Activated T-helper 17 cell treated with anti-CD3 and anti-CD28 coated beads, Interleukin-2, amount 50 U/mL, for 72 hours (primary cell): Measurements from ENCODE around the gene VTI1B. TPM values are rescaled to one million over a fixed set of nuclear protein-coding genes. Genes with fewer than 3 reads are reported as not detected.
"Not testable (repeated sequence)": the region's sequence is repeated elsewhere in the genome, so short reads cannot be mapped to it uniquely, and the experiment has no call there.

Source experiments
- ATAC-seq: fragments of 150-1000 bp; cut with Tn5 transposase; replicated peaks from 2 replicates; pipeline ENCODE4 v1.10.0; 2021; ENCODE audit warnings: mild to moderate bottlenecking, moderate library complexity
- H3K27ac Mint-ChIP-seq: one replicate; pipeline ENCODE4 v1.8.0; 2022; ENCODE audit warnings: mixed read lengths
- H3K27me3 Mint-ChIP-seq: one replicate; pipeline ENCODE4 v1.8.0; 2022; ENCODE audit warnings: mixed read lengths
- H3K36me3 Mint-ChIP-seq: one replicate; pipeline ENCODE4 v1.8.0; 2022; ENCODE audit warnings: low read depth, mild to moderate bottlenecking, mixed read lengths
- H3K4me1 Mint-ChIP-seq: one replicate; pipeline ENCODE4 v1.8.0; 2022; ENCODE audit warnings: mixed read lengths
- H3K4me3 Mint-ChIP-seq: one replicate; pipeline ENCODE4 v1.8.0; 2022; ENCODE audit warnings: mild to moderate bottlenecking, mixed read lengths
- H3K9me3 Mint-ChIP-seq: one replicate; pipeline ENCODE4 v1.8.0; 2022; ENCODE audit warnings: mixed read lengths
- total RNA-seq, 2 donors: library from RNA; stranded (reverse); gene quantifications; one replicate each; pipeline ENCODE4 v1.2.3, GENCODE V29; 2022

VTI1B gene
- total RNA-seq, 2 donors from 2014 or later, result 29.3 to 68.1 TPM

DNA sequence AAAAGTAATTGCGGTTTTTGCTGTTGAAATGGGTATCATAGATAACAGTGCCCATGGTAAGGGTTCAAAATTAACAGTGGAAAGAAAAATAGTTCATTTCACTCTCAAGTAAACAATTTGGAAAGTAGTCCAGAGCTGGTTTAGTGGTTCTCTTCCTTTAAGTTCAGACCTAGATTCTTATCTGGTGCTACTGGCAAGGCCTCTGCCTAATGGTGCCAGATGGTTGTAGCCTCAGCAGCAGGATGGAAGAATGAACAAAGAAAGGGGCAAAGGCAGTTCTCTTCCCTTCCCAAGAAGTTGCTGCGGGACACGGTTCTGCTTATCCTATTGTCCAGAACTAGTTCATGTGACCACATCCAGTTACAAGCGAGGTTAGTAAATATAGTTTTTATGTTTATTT is 44.2 kb downstream of the VTI1B start:
- no peak overlapping the region for H3K27ac Mint-ChIP-seq
- no peaks in the 10 kb centered on the region for H3K9me3 Mint-ChIP-seq
- no peak overlapping the region for H3K4me3 Mint-ChIP-seq
- no peak for ATAC-seq
- no peaks in the 10 kb centered on the region for H3K27me3 Mint-ChIP-seq
- H3K4me1 Mint-ChIP-seq, result no peaks in the 10 kb centered on the region
- H3K36me3 Mint-ChIP-seq, result peaks cover 7% of the 10 kb centered on the region

DNA sequence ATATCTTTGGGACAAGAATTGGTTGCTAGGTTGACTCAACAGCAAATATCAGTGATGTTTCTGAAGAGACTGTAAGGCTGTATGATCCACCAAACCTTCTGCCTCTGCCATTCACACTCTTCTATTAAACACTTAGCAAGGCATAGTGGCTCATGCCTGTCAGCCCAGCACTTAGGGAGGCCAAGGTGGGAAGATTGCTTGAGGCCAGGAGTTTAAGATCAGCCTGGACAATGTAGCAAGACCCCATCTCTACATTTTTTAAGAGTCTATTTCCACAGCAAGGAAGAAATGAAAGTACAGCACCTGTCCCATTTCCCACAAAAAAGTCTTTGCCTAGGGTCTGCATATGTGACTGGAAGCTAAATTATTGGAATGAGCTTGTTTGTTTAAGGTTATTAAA is 46.9 kb downstream of the VTI1B start:
- no peaks in the 10 kb centered on the region for H3K4me1 Mint-ChIP-seq
- H3K27ac Mint-ChIP-seq, result no peak overlapping the region
- peaks cover 13% of the 10 kb centered on the region for H3K36me3 Mint-ChIP-seq
- no peaks in the 10 kb centered on the region for H3K9me3 Mint-ChIP-seq
- no peak for ATAC-seq
- H3K4me3 Mint-ChIP-seq, result no peak overlapping the region
- peaks cover 4% of the 10 kb centered on the region for H3K27me3 Mint-ChIP-seq

DNA sequence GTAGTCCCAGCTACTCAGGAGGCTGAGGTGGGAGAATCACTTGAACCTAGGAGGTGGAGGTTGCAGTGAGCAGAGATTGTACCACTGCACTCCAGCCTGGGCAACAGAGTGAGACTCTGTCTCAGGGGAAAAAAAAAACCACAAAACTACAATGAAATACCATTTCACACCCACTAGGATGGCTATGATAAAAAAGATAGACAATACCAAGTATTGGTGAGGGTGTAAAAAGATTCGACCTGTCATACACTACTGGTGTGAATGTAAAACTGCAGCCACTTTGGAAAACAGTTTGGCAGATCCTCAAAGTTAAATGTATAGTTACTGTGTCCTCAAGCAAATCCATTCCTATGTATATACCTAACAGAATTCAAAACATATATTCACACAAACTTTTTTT is 48.3 kb downstream of the VTI1B start:
- not testable (repeated sequence) for H3K27me3 Mint-ChIP-seq, H3K9me3 Mint-ChIP-seq, H3K4me1 Mint-ChIP-seq, H3K27ac Mint-ChIP-seq, H3K4me3 Mint-ChIP-seq
- peaks cover 23% of the 10 kb centered on the region for H3K36me3 Mint-ChIP-seq
- ATAC-seq, result peak; percentile 33

GRCh38 chr14:67623114-67623513 is 51.3 kb downstream of the VTI1B start:
- Mint-ChIP-seq H3K4me1 (peaks cover 4% of the 10 kb centered on the region), H3K4me3 (peak overlapping the region; percentile 31), H3K27me3 (peaks cover 4% of the 10 kb centered on the region), H3K27ac (peak overlapping the region; percentile 81), H3K36me3 (peaks cover 41% of the 10 kb centered on the region), H3K9me3 (no peaks in the 10 kb centered on the region)
- no peak for ATAC-seq

DNA sequence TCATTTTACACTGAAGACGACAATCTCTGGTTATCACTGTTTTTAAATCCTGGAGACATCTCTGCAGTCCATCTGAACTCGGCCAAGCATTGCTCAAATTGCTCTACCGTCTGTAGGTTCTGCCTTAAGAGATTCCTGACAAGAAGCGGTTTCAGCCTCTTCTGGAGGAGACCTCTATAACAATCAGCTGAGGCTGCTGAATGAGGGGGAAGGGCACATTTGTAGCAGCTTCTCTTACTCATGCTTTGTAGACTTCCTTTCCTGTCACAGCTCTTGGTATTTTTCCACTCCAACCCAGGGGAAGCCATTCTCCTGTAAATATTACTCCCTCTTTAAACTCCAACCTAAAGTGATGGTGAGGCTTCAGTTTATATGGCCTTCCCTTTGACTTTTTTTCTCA is 51.8 kb downstream of the VTI1B start:
- Mint-ChIP-seq H3K27me3 (peaks cover 4% of the 10 kb centered on the region), H3K4me3 (peak overlapping the region; percentile 31), H3K36me3 (peaks cover 41% of the 10 kb centered on the region), H3K9me3 (no peaks in the 10 kb centered on the region), H3K27ac (peak overlapping the region; percentile 81), H3K4me1 (peaks cover 4% of the 10 kb centered on the region)
- ATAC-seq, result no peak

- H3K9me3 Mint-ChIP-seq, result no peaks in the 10 kb centered on the region
- H3K4me1 Mint-ChIP-seq, result peaks cover 4% of the 10 kb centered on the region
- H3K27me3 Mint-ChIP-seq, result peaks cover 4% of the 10 kb centered on the region
- H3K4me3 Mint-ChIP-seq, result peak overlapping the region; percentile 90
- ATAC-seq, result no peak
- H3K27ac Mint-ChIP-seq, result peak overlapping the region; percentile 92
- peaks cover 41% of the 10 kb centered on the region for H3K36me3 Mint-ChIP-seq
These were observed 54.1 kb downstream of the VTI1B start for GRCh38 chr14:67620217-67620785.

DNA sequence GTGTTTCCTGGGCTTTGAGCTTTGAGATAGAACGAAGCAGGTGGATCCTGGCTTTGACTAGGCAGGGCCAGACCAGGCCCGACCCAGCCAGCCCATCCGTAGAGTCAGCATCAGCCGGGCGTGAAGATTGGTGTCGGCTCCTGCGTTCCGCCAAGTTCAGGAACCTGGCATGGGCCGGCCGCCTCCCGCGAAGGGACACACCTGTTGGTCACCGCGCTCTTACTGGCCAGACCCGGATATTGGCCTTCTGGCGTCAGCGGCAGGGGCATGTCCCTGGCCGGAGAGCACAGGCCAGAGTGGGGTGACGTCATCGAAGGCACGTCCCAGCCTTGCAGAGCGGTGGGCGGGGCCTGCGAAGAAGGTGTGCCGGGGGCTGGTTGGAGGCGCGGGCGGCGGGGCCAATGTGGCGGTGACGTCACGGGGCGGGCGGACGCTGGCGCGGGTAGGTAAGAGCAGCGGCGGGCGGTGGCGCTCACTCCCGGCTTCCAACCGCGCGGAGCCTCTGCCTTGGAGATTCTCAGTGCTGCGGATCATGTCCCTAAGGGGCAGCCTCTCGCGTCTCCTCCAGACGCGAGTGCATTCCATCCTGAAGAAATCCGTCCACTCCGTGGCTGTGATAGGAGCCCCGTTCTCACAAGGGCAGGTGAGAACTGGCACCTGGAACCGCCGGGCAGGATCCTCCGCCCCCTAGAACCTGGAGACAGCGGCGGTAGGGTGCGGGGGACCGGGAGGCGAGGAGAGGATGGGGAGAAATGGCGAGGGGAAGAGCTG is 54.8 kb downstream of the VTI1B start, which contains the start of gene ARG2:
TSS of gene ARG2 (plus strand) at position 475 of the 771 bp plus-strand sequence. CDS start at position 533, 58 bp downstream.
- H3K27me3 Mint-ChIP-seq, result peaks cover 4% of the 10 kb centered on the region
- no peaks in the 10 kb centered on the region for H3K9me3 Mint-ChIP-seq
- H3K4me1 Mint-ChIP-seq, result peaks cover 4% of the 10 kb centered on the region
- peaks cover 41% of the 10 kb centered on the region for H3K36me3 Mint-ChIP-seq
- H3K27ac Mint-ChIP-seq, result peak within 1 kb of the TSS; percentile 92
- H3K4me3 Mint-ChIP-seq, result peak within 1 kb of the TSS; percentile 90
- peak; percentile 94 for ATAC-seq

GRCh38 chr14:67618617-67619063 is 55.8 kb downstream of the VTI1B start:
- H3K9me3 Mint-ChIP-seq, result no peaks in the 10 kb centered on the region
- peaks cover 35% of the 10 kb centered on the region for H3K36me3 Mint-ChIP-seq
- H3K27ac Mint-ChIP-seq, result peak overlapping the region; percentile 92
- no peaks in the 10 kb centered on the region for H3K27me3 Mint-ChIP-seq
- H3K4me3 Mint-ChIP-seq, result peak overlapping the region; percentile 90
- peak; percentile 38 for ATAC-seq
- peaks cover 4% of the 10 kb centered on the region for H3K4me1 Mint-ChIP-seq

DNA sequence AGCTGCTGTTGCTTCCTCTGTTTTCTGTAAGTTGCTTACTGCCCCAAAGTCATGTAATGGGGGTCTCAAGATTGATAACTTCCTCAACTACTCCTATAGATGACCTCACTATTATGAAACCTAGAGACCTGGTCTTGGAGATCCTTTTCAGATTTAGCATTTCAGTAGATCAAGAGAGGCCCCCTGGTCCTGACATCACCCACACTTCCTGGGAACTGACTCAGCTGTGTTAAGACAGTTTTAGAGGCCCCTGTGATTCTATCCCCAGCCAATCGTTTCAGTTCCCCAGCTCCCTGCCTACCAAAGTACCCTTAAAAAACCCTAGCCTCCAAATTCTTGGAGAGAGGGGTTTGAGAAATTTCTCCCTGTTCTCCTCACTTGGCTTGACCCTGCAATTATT is 63.9 kb downstream of the VTI1B start:
- ATAC-seq, result no peak
- Mint-ChIP-seq H3K27ac (no peak overlapping the region), H3K36me3 (no peaks in the 10 kb centered on the region), H3K9me3 (no peaks in the 10 kb centered on the region), H3K4me1 (no peaks in the 10 kb centered on the region), H3K4me3 (no peak overlapping the region), H3K27me3 (peaks cover 6% of the 10 kb centered on the region)

DNA sequence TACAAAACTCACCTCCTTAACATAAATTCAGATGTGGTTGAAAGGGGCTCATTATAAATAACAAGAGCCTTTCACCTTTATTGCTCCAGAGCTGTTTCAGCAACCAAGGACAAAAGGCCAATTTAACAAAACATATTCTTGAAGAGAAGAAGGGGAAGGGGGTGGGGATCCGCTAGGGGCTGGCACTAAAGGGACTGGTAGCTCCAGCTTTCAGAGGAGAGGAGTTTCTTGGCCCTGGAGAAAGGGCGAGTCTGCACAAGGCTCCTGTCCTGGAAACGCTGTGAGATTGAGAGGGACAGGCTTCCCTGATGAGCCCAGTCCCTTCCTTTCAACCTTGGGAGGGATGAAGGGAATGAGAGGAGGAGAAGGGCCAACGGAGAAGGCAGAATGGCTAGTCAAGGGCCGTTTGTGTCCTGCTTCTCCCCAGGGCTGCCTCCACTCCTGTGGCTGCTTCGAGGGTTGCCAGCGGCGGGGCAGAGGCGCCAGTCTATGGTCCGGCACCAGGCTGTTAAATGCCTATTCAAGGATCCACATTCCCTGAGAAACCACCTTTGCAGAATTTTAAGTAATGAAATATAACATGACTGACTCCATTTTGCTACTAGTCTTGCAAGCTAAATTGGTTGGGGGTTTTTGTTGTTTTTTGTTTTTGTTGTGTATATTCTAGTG is 64.7 kb downstream of the VTI1B start:
- H3K4me1 Mint-ChIP-seq, result no peaks in the 10 kb centered on the region
- H3K27me3 Mint-ChIP-seq, result peaks cover 6% of the 10 kb centered on the region
- no peaks in the 10 kb centered on the region for H3K36me3 Mint-ChIP-seq
- H3K27ac Mint-ChIP-seq, result no peak overlapping the region
- ATAC-seq, result no peak
- no peak overlapping the region for H3K4me3 Mint-ChIP-seq
- no peaks in the 10 kb centered on the region for H3K9me3 Mint-ChIP-seq

DNA sequence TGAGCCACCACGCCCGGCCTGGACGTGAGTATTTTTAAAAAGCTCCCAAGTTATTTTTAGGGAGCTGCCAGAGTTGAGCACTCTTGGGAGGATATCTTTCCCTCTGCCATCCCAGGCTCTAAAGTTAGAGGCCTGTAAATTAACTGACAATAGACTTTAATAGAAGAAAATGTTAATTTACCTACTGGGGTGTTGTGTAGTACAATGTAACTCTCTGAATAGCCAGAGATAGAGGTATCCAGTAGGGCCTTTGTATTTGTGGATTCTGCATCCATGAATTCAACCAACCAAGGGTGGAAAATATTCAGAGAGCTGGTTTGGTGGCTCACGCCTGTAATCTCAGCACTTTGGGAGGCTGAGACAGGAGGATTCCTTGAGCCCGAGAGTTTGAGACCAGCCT is 66.8 kb downstream of the VTI1B start:
- no peak overlapping the region for H3K27ac Mint-ChIP-seq
- H3K27me3 Mint-ChIP-seq, result peaks cover 6% of the 10 kb centered on the region
- no peaks in the 10 kb centered on the region for H3K36me3 Mint-ChIP-seq
- H3K4me3 Mint-ChIP-seq, result no peak overlapping the region
- no peaks in the 10 kb centered on the region for H3K9me3 Mint-ChIP-seq
- no peak for ATAC-seq
- no peaks in the 10 kb centered on the region for H3K4me1 Mint-ChIP-seq

DNA sequence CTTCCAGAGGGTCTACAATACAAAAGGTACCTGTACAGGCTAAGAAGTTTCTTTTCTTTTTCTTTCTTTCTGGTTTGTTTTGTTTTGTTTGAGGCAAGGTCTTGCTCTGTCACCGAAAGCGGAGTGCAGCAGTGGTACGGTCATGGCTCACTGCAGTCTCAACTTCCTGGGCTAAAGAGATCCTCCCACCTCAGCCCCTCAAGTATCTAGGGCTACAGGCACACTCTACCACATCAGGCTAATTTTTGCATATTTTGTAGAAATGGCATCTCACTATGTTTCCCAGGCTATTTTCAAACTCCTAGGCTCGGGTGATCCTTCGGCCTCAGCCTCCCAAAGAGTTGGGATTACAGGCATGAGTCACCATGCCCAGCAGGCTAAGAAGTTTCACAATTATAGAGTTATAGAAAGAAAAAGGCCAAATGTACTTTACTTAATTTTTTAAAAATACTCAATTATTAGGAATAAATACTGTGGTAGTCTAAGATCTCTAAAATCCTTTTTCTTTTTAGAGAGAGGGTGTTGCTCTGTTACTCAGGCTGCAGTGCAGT is 71.4 kb downstream of the VTI1B start:
- Mint-ChIP-seq H3K27ac (no peak overlapping the region), H3K27me3 (no peaks in the 10 kb centered on the region), H3K4me3 (no peak overlapping the region), H3K4me1 (peaks cover 15% of the 10 kb centered on the region), H3K36me3 (no peaks in the 10 kb centered on the region), H3K9me3 (no peaks in the 10 kb centered on the region)
- ATAC-seq, result no peak

GRCh38 chr14:67602076-67602475 is 72.4 kb downstream of the VTI1B start:
- Mint-ChIP-seq H3K36me3 (peaks cover 6% of the 10 kb centered on the region), H3K4me1 (peaks cover 22% of the 10 kb centered on the region), H3K27me3 (no peaks in the 10 kb centered on the region), H3K4me3 (no peak overlapping the region), H3K9me3 (no peaks in the 10 kb centered on the region), H3K27ac (no peak overlapping the region)
- no peak for ATAC-seq

DNA sequence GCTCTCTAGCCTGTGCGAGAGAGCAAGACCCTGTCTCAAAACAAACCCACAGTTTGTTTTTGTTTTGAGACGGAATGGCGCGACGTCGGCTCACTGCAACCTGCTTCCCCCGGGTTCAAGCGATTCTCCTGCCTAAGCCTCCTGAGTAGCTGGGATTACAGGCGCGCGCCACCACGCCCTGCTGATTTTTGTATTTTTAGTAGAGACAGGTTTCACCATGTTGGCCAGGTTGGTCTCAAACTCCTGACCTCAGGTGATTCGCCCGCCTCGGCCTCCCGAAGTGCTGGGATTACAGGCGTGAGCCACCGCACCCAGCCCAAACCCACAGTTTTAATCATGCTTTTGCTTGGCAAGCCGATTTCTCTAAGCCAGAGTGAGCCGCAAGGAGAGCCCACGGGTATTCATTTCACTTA is 73.9 kb downstream of the VTI1B start:
- Mint-ChIP-seq H3K4me3 (peak overlapping the region; percentile 93), H3K27ac (peak overlapping the region; percentile 92)
- not testable (repeated sequence) for H3K27me3 Mint-ChIP-seq

More for the DNA sequence above, 73.9 kb downstream of the VTI1B start:
- ATAC-seq, H3K9me3 Mint-ChIP-seq: not testable (repeated sequence)
- Mint-ChIP-seq H3K4me1 (peaks cover 29% of the 10 kb centered on the region), H3K36me3 (peaks cover 21% of the 10 kb centered on the region)
